ENCODE measurements around the gene RFX5.

DNA sequence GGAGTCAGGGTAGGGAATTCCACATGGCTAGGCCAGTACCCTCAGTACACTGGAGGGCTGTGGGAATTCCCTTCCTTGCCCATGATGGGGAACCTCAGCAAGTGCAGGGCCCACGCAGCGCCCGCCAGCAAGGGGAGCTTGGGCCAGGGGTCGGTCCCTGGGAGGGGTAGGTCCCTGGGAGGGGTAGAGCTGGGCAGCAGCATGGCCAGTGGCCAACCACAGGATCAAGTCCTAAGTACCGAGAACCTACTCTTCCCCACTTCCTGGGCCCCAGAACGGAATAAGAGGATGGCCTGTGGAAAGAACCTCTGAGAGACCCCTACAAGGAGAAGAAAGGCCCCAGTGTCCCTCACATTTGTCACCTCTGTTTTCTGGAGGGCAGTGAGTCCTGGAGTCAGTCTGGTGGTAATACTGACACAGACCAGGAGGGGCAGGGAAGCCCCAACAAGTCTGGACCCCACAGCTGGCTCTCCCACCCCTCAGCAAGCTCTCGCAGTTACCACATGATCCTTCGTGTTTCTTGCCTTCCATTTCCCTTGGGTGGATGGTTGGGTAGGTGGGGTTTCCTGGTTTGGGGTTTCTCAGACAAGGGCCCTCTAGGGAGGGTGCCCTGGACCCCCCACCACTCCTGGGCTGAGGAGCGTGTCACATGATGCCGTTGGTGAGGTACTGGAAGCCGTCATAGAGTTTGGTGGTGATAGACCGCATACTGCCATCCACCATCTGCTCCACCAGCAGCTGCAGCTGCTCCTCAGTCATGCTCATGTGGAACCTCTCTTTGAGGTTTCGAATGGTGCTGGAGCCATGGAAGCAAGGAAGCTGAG, 54.6 kb downstream of the RFX5 start:
- no peak for TF ChIP-seq EZH2phosphoT487 (conservative IDR thresholded peaks at IDR 0.05; ENCODE audit: low read length)
- TF ChIP-seq, protein P1, sequence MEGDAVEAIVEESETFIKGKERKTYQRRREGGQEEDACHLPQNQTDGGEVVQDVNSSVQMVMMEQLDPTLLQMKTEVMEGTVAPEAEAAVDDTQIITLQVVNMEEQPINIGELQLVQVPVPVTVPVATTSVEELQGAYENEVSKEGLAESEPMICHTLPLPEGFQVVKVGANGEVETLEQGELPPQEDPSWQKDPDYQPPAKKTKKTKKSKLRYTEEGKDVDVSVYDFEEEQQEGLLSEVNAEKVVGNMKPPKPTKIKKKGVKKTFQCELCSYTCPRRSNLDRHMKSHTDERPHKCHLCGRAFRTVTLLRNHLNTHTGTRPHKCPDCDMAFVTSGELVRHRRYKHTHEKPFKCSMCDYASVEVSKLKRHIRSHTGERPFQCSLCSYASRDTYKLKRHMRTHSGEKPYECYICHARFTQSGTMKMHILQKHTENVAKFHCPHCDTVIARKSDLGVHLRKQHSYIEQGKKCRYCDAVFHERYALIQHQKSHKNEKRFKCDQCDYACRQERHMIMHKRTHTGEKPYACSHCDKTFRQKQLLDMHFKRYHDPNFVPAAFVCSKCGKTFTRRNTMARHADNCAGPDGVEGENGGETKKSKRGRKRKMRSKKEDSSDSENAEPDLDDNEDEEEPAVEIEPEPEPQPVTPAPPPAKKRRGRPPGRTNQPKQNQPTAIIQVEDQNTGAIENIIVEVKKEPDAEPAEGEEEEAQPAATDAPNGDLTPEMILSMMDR (IDR thresholded peaks at IDR 0.05; ENCODE audit: insufficient read depth, low read length, poor library complexity, severe bottlenecking): no peak

All from SU-DHL-6 (cell line).